Measurements from ENCODE around the gene CTSD. TPM values are rescaled to one million over a fixed set of nuclear protein-coding genes. Genes with fewer than 3 reads are reported as not detected.

Gene CTSD
- total RNA-seq, 6 experiments from 2014 or later, result 212 to 240 (median 229) TPM

DNA sequence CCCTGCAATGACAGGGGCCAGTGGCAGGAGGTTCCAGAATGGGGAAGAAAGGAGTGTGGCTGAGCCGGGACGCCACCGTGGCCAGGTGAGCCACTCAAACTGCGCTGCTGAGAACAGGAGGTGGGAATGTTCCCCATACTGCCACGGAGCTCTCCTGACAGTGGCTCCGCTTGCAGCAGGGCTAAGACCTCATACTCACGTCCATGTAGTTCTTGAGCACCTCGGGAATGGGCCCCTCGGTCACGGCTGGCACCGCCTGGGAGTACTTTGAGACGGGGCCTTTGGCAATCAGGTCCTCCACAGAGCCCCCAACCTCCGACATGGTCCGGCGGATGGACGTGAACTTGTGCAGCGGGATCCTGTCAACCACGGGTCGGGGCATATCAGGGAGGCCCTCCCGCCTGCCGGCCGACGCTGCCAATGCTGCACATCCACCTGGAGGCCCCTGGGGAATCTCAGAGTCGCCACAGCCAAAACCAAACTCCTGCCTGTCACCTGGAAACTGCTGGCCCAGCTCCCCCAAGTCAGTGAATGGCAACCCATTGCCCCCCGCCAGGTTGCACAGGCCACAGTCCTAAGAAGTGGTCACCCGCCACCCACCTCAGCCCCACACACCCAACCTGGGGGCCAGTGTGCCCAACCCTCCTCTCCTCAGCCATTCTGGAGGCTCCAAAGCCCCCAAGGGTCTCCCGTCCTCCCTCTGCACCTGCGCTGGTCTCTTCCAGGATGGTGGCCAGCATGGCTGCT, 2.4 kb downstream of the CTSD start:
- Mint-ChIP-seq H3K4me3 (no peak overlapping the region), H3K9me3 (no peaks in the 10 kb centered on the region), H3K27ac (no peak overlapping the region; the same call in 1 of the 2 replicates), H3K36me3 (ENCODE audit: low read depth) (no peaks in the 10 kb centered on the region), H3K4me1 (ENCODE audit: low read depth) (peaks cover 23% of the 10 kb centered on the region), H3K27me3 (ENCODE audit: insufficient read depth) (peaks cover 8% of the 10 kb centered on the region; the same call in 1 of the 2 replicates)
- TF ChIP-seq, protein P1, sequence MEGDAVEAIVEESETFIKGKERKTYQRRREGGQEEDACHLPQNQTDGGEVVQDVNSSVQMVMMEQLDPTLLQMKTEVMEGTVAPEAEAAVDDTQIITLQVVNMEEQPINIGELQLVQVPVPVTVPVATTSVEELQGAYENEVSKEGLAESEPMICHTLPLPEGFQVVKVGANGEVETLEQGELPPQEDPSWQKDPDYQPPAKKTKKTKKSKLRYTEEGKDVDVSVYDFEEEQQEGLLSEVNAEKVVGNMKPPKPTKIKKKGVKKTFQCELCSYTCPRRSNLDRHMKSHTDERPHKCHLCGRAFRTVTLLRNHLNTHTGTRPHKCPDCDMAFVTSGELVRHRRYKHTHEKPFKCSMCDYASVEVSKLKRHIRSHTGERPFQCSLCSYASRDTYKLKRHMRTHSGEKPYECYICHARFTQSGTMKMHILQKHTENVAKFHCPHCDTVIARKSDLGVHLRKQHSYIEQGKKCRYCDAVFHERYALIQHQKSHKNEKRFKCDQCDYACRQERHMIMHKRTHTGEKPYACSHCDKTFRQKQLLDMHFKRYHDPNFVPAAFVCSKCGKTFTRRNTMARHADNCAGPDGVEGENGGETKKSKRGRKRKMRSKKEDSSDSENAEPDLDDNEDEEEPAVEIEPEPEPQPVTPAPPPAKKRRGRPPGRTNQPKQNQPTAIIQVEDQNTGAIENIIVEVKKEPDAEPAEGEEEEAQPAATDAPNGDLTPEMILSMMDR (IDR thresholded peaks at IDR 0.05), result no peak
- no peak for DNase-seq

DNA sequence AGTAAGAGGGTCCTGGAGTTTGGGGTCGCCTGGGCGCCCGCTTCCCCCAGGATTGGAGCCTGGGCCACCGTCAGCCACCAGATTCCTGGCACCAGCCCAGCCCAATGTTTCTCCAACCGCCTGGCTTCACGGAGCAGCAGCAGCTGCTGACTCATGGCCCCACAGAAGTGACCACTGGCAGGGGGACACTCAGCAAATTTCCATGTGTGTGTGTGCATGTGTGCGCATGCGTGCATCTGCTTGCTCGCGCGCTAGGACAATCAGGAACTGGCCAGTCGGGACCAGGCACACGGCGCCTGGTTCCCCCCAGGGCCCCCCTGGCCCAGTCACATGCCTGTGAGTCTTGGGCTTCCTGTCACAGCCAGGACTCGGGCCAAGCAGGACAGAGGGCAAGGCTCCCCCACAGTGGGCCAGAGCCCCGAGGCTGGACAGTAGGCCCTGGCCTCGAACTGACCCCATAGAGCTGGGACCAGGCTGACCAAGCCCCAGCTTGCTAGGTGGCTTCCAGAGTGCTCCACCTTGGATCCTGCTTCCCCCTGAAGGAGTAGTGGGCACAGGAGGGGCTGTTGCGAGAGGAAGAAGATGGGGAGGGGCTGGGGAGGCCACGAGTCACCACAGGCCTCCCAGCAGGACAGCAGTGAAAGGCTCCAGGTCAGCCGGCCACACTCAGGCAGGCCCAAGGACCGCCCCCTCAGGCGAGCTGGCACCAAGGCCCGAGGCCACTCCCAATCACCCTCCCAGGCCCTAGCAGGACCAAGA, 3.2 kb downstream of the CTSD start:
- Mint-ChIP-seq H3K27me3 (ENCODE audit: insufficient read depth) (peaks cover 6% of the 10 kb centered on the region; the same call in 1 of the 2 replicates), H3K9me3 (no peaks in the 10 kb centered on the region), H3K36me3 (ENCODE audit: low read depth) (no peaks in the 10 kb centered on the region), H3K4me3 (no peak overlapping the region), H3K4me1 (ENCODE audit: low read depth) (peaks cover 23% of the 10 kb centered on the region), H3K27ac (peak overlapping the region; percentile 67)
- TF ChIP-seq, protein P1 (IDR thresholded peaks at IDR 0.05), result no peak
- peak; percentile 67 for DNase-seq

- peaks cover 5% of the 10 kb centered on the region; the same call in 1 of the 2 replicates for H3K27me3 Mint-ChIP-seq (ENCODE audit: insufficient read depth)
- peaks cover 23% of the 10 kb centered on the region for H3K4me1 Mint-ChIP-seq (ENCODE audit: low read depth)
- no peak overlapping the region for H3K4me3 Mint-ChIP-seq
- no peaks in the 10 kb centered on the region for H3K36me3 Mint-ChIP-seq (ENCODE audit: low read depth)
- H3K27ac Mint-ChIP-seq, result no peak overlapping the region
- DNase-seq, result no peak
- TF ChIP-seq, protein P1 (IDR thresholded peaks at IDR 0.05), result no peak
- no peaks in the 10 kb centered on the region for H3K9me3 Mint-ChIP-seq
Observed at GRCh38 chr11:1759851-1760220, 3.9 kb downstream of the CTSD start.

DNA sequence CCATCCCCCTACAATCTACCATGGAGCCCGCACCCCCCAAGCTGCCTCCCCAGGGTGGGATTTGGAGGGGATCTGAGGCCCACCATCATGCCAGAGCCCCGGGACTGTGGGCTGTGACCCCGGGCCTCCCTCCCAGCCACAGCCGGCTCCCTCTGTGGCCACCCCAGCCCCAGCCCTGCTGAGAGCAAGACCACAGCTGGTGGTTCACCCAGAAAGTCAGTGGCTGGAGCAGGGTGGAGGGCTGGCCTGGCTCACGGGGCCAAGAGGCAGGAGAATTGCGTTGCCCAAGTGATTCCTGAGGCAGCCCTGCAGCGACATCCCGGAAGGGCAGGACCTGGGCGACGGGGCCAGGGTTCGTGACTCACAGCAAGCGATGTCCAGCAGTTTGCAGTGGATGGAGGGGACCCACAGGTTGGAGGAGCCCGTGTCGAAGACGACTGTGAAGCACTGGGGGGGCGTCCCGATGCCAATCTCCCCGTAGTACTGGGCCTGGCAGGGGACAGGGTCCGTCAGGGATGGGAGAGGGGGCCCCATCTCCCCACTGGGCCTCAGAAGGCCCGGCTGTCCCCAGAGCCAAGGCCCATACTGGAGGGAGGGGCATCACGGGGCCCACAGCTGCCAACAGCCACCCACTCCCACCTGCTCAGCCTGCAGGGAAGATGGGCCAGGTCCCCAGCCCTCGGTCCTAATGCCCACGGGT, 4.4 kb downstream of the CTSD start:
- TF ChIP-seq, protein P1 (IDR thresholded peaks at IDR 0.05), result no peak
- H3K27me3 Mint-ChIP-seq (ENCODE audit: insufficient read depth), result peaks cover 2% of the 10 kb centered on the region; the same call in 1 of the 2 replicates
- no peak overlapping the region for H3K27ac Mint-ChIP-seq
- H3K4me3 Mint-ChIP-seq, result no peak overlapping the region
- DNase-seq, result no peak
- no peaks in the 10 kb centered on the region for H3K9me3 Mint-ChIP-seq
- H3K4me1 Mint-ChIP-seq (ENCODE audit: low read depth), result peaks cover 21% of the 10 kb centered on the region
- no peaks in the 10 kb centered on the region for H3K36me3 Mint-ChIP-seq (ENCODE audit: low read depth)

GRCh38 chr11:1758611-1759150, 5.0 kb downstream of the CTSD start:
- Mint-ChIP-seq H3K27me3 (ENCODE audit: insufficient read depth) (no peaks in the 10 kb centered on the region; the same call in 1 of the 2 replicates), H3K36me3 (ENCODE audit: low read depth) (no peaks in the 10 kb centered on the region), H3K9me3 (no peaks in the 10 kb centered on the region), H3K4me1 (ENCODE audit: low read depth) (peaks cover 19% of the 10 kb centered on the region), H3K4me3 (no peak overlapping the region), H3K27ac (no peak overlapping the region)
- no peak for DNase-seq
- TF ChIP-seq, protein P1 (IDR thresholded peaks at IDR 0.05), result no peak
